Measurements from ENCODE around the gene DGKI. TPM values are rescaled to one million over a fixed set of nuclear protein-coding genes. Genes with fewer than 3 reads are reported as not detected.

DGKI gene
- total RNA-seq, 1 experiment from 2014 or later, result 0.15 TPM

GRCh38 chr7:137591421-137591837 lies 255.3 kb downstream of the DGKI start:
- Histone ChIP-seq H3K9me3 (ENCODE audit: control insufficient read depth in 1 of 2, insufficient read depth in 1 of 2, low read depth in 1 of 2, low read length in 2 of 2) (no peaks in the 10 kb centered on the region), H3K4me2 (ENCODE audit: low read length) (no peak overlapping the region), H2AFZ (ENCODE audit: low read depth, low read length, poor library complexity, severe bottlenecking) (no peak overlapping the region), H3K4me3 (replicated peaks in 1 of 2; ENCODE audit: low read depth in 1 of 2, low read length in 2 of 2) (no peak overlapping the region), H3K9me2 (ENCODE audit: insufficient read depth) (no peaks in the 10 kb centered on the region), H4K20me1 (ENCODE audit: insufficient read depth) (no peaks in the 10 kb centered on the region), H3K36me3 (ENCODE audit: control insufficient read depth in 1 of 2, insufficient read depth in 2 of 2, low read length in 2 of 2) (no peaks in the 10 kb centered on the region), H3K4me1 (ENCODE audit: control insufficient read depth in 1 of 2, insufficient read depth in 2 of 2, low read length in 2 of 2) (peaks cover 0 to 6% of the 10 kb centered on the region in 2 experiments; a peak in 1 of 4 replicates), H3K27me3 (ENCODE audit: insufficient read depth, low read length) (no peaks in the 10 kb centered on the region), H3K79me2 (ENCODE audit: insufficient read depth, low read length) (no peaks in the 10 kb centered on the region), H3K9ac (ENCODE audit: low read length) (no peak overlapping the region), H3K27ac (ENCODE audit: low read depth, low read length) (no peak overlapping the region)
- ChIA-PET CTCF (interaction anchor here (0.7 to 1.6 kb wide), 4 partner anchors 13 to 422 kb away, joined by 3 to 9 read pairs (median 3); no protein-coding TSS in a partner anchor), RAD21 (ENCODE audit: low non-redundant PET in 1 of 2, low total read pairs in 2 of 2, uncharacterized antibody in 2 of 2, unreplicated experiment in 2 of 2) (no interaction called here), POLR2A (no interaction called here)
- ATAC-seq (no peak), DNase-seq (ENCODE audit: low read depth, low spot score) (no peak)
- intact Hi-C loops (cut with micrococcal nuclease), result loop anchor here (5.0 kb wide), 1 partner anchor 1919 kb away; no protein-coding TSS in a partner anchor
- no TSS peak for BruUV-seq (replicated peaks)
- TF ChIP-seq POLR2A (IDR thresholded peaks at IDR 0.05; ENCODE audit: borderline replicate concordance, extremely low read depth, insufficient read depth, insufficient read length) (no peak), EZH2 (IDR thresholded peaks at IDR 0.05) (no peak), POLR2AphosphoS5 (IDR thresholded peaks at IDR 0.05; ENCODE audit: low read depth, low read length) (no peak), CBX3 (IDR thresholded peaks at IDR 0.05; ENCODE audit: low read depth) (no peak)

GRCh38 chr7:137590756-137591305 lies 255.9 kb downstream of the DGKI start:
- ChIA-PET CTCF (interaction anchor here (1.3 to 1.6 kb wide), 3 partner anchors 13 to 422 kb away, joined by 3 to 9 read pairs (median 3); no protein-coding TSS in a partner anchor), RAD21 (ENCODE audit: low non-redundant PET in 1 of 2, low total read pairs in 2 of 2, uncharacterized antibody in 2 of 2, unreplicated experiment in 2 of 2) (no interaction called here), POLR2A (no interaction called here)
- intact Hi-C loops (cut with micrococcal nuclease), result loop anchor here (5.0 kb wide), 1 partner anchor 1919 kb away; no protein-coding TSS in a partner anchor
- ATAC-seq (no peak), DNase-seq (ENCODE audit: low read depth, low spot score) (no peak)
- peaks cover 0 to 6% of the 10 kb centered on the region in 2 experiments; a peak in 1 of 4 replicates for H3K4me1 ChIP-seq (ENCODE audit: control insufficient read depth in 1 of 2, insufficient read depth in 2 of 2, low read length in 2 of 2)
- H4K20me1 ChIP-seq (ENCODE audit: insufficient read depth), result no peaks in the 10 kb centered on the region
- no peaks in the 10 kb centered on the region for H3K9me2 ChIP-seq (ENCODE audit: insufficient read depth)
- H3K36me3 ChIP-seq (ENCODE audit: control insufficient read depth in 1 of 2, insufficient read depth in 2 of 2, low read length in 2 of 2), result no peaks in the 10 kb centered on the region
- H3K27ac ChIP-seq (ENCODE audit: low read depth, low read length), result no peak overlapping the region
- no peaks in the 10 kb centered on the region for H3K9me3 ChIP-seq (ENCODE audit: control insufficient read depth in 1 of 2, insufficient read depth in 1 of 2, low read depth in 1 of 2, low read length in 2 of 2)
- no peaks in the 10 kb centered on the region for H3K79me2 ChIP-seq (ENCODE audit: insufficient read depth, low read length)
- H3K9ac ChIP-seq (ENCODE audit: low read length), result no peak overlapping the region
- H3K4me3 ChIP-seq (replicated peaks in 1 of 2; ENCODE audit: low read depth in 1 of 2, low read length in 2 of 2), result no peak overlapping the region
- no TSS peak for BruUV-seq (replicated peaks)
- no peaks in the 10 kb centered on the region for H3K27me3 ChIP-seq (ENCODE audit: insufficient read depth, low read length)
- H3K4me2 ChIP-seq (ENCODE audit: low read length), result no peak overlapping the region
- no peak overlapping the region for H2AFZ ChIP-seq (ENCODE audit: low read depth, low read length, poor library complexity, severe bottlenecking)
- TF ChIP-seq MAX (IDR thresholded peaks at IDR 0.05) (no peak), RAD21 (IDR thresholded peaks at IDR 0.05; ENCODE audit: low read depth) (no peak), REST (IDR thresholded peaks at IDR 0.05; ENCODE audit: low read depth) (no peak), POLR2A (IDR thresholded peaks at IDR 0.05; ENCODE audit: borderline replicate concordance, extremely low read depth, insufficient read depth, insufficient read length) (no peak), TCF7L2 (IDR thresholded peaks at IDR 0.05; ENCODE audit: borderline replicate concordance, extremely low read depth, insufficient read depth, insufficient read length) (no peak), YY1 (IDR thresholded peaks at IDR 0.05; ENCODE audit: extremely low read depth, insufficient replicate concordance, low read depth, low read length) (no peak), EZH2phosphoT487 (IDR thresholded peaks at IDR 0.05; ENCODE audit: borderline replicate concordance) (no peak), ZBTB33 (IDR thresholded peaks at IDR 0.05; ENCODE audit: extremely low read depth, insufficient replicate concordance, low read length) (no peak), FOSL1 (IDR thresholded peaks at IDR 0.05; ENCODE audit: low read depth) (no peak), SRF (IDR thresholded peaks at IDR 0.05; ENCODE audit: low read depth) (no peak)
- TF ChIP-seq, protein P1, sequence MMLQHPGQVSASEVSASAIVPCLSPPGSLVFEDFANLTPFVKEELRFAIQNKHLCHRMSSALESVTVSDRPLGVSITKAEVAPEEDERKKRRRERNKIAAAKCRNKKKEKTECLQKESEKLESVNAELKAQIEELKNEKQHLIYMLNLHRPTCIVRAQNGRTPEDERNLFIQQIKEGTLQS (IDR thresholded peaks at IDR 0.05), result no peak

All from HCT116 (cell line).